SK-N-SH (cell line): ENCODE results near the gene GTF2I. TPM values are rescaled to one million over a fixed set of nuclear protein-coding genes. Genes with fewer than 3 reads are reported as not detected.
A peak's percentile ranks its signal among the peaks of the same experiment; 100 is the strongest.

Experiments used
- CTCF ChIA-PET: fragments of 300-600, 350-600 bp; formaldehyde crosslinking; extraction: SDS; loops from one replicate; lab custom pipeline; 2021; lab: Yijun Ruan, JAX
- POLR2A ChIA-PET: fragments of 350-600 bp; sonication (Branson Sonifier 250); formaldehyde crosslinking; extraction: SDS; loops from one replicate; lab custom pipeline; 2020; ENCODE audit warnings: antibody characterized with exemption, inconsistent platforms; lab: Yijun Ruan, JAX
- DNase-seq: peaks from one replicate; pipeline ENCODE4 v3.0.0; 2012
- H2AFZ ChIP-seq: fragments of 200-600 bp; sonication (generic); 2 replicates; pipeline ENCODE4 v1.8.1; 2016; ENCODE audit warnings: antibody characterized with exemption, mild to moderate bottlenecking, low read depth
- H3F3A ChIP-seq: fragments of 200-600 bp; sonication (generic); replicated peaks from 2 replicates; pipeline ENCODE3; 2016; ENCODE audit warnings: antibody characterized with exemption, mild to moderate bottlenecking; ENCODE audit not compliant: insufficient read depth
- H3K27ac ChIP-seq, 2 experiments: fragments of 200-500 bp in 1 of 2; fragments of 200-600 bp in 1 of 2; sonication (Bioruptor generic) in 1 of 2; sonication (generic), shearing (Covaris generic) in 1 of 2; 2 replicates each; pipeline versions ENCODE4 v1.5.1 to v1.6.1; 2014 to 2016; ENCODE audit warnings: low read depth in 2 of 2, inconsistent platforms in 1 of 2, low read length in 1 of 2, mild to moderate bottlenecking in 1 of 2, mixed read lengths in 1 of 2
- H3K27me3 ChIP-seq: fragments of 200-600 bp; sonication (generic), shearing (Covaris generic); 2 replicates; pipeline ENCODE4 v1.6.1; 2016; ENCODE audit warnings: mixed run types; ENCODE audit not compliant: insufficient read depth
- H3K36me3 ChIP-seq, 2 experiments: fragments of 200-500 bp in 1 of 2; fragments of 200-600 bp in 1 of 2; sonication (Bioruptor generic) in 1 of 2; sonication (generic) in 1 of 2; replicated peaks in 1 of 2; 2 replicates each; pipeline versions ENCODE3 to v1.5.1; 2014 to 2016; ENCODE audit warnings: low read length in 1 of 2, mild to moderate bottlenecking in 1 of 2; ENCODE audit not compliant: insufficient read depth in 2 of 2, control insufficient read depth in 1 of 2
- H3K4me1 ChIP-seq, 2 experiments: fragments of 200-500 bp in 1 of 2; fragments of 200-600 bp in 1 of 2; sonication (Bioruptor generic) in 1 of 2; sonication (generic), shearing (Covaris generic) in 1 of 2; 2 replicates each; pipeline versions ENCODE4 v1.5.1 to v1.6.1; 2014 to 2016; ENCODE audit warnings: low read depth in 1 of 2, low read length in 1 of 2, mixed run types in 1 of 2; ENCODE audit not compliant: insufficient read depth in 2 of 2, control insufficient read depth in 1 of 2
- H3K4me2 ChIP-seq: fragments of 200-600 bp; sonication (generic), shearing (Covaris generic); 2 replicates; pipeline ENCODE4 v1.6.1; 2017; ENCODE audit warnings: mixed run types
- H3K4me3 ChIP-seq, 2 experiments: fragments of 200-500 bp in 1 of 2; fragments of 200-600 bp in 1 of 2; sonication (Bioruptor generic) in 1 of 2; sonication (generic), shearing (Covaris generic) in 1 of 2; 2 replicates each; pipeline versions ENCODE4 v1.5.1 to v1.8.1; 2014 to 2016; ENCODE audit warnings: low read depth in 2 of 2, inconsistent platforms in 1 of 2, low read length in 1 of 2, mild to moderate bottlenecking in 1 of 2, mixed read lengths in 1 of 2, moderate library complexity in 1 of 2
- H3K79me2 ChIP-seq: fragments of 200-600 bp; sonication (generic); 2 replicates; pipeline ENCODE4 v1.8.1; 2017; ENCODE audit warnings: mild to moderate bottlenecking; ENCODE audit not compliant: insufficient read depth
- H3K9ac ChIP-seq: fragments of 200-600 bp; sonication (generic); 2 replicates; pipeline ENCODE4 v1.6.1; 2017; ENCODE audit warnings: mixed run types
- H3K9me2 ChIP-seq: fragments of 200-600 bp; sonication (generic); 2 replicates; pipeline ENCODE4 v1.6.1; 2017; ENCODE audit warnings: mixed run types
- H3K9me3 ChIP-seq: fragments of 200-600 bp; sonication (generic); 2 replicates; pipeline ENCODE4 v1.6.1; 2017; ENCODE audit warnings: mixed run types, mild to moderate bottlenecking, moderate library complexity
- H4K20me1 ChIP-seq: fragments of 200-600 bp; sonication (generic); 2 replicates; pipeline ENCODE4 v1.6.1; 2017; ENCODE audit warnings: mild to moderate bottlenecking, mixed run types; ENCODE audit not compliant: insufficient read depth
- CTCF ChIP-seq: fragments of 200-600 bp; sonication (generic); IDR thresholded peaks from 2 replicates; pipeline ENCODE4 v1.6.1; 2017; ENCODE audit warnings: antibody characterized with exemption, mild to moderate bottlenecking, moderate library complexity
- ELF1 ChIP-seq: IDR thresholded peaks from 2 replicates; pipeline ENCODE4 v1.4.0; 2012
- GABPA ChIP-seq: IDR thresholded peaks from 2 replicates; pipeline ENCODE4 v1.4.0; 2012; ENCODE audit warnings: low read depth, mild to moderate bottlenecking
- JUND ChIP-seq: IDR thresholded peaks from 2 replicates; pipeline ENCODE4 v1.4.0; 2012
- MXI1 ChIP-seq: IDR thresholded peaks from 2 replicates; pipeline ENCODE4 v1.6.1; 2012; ENCODE audit warnings: mild to moderate bottlenecking, low read depth, low read length, improper control_type of control experiment
- NFIC ChIP-seq: IDR thresholded peaks from 2 replicates; pipeline ENCODE4 v1.4.0; 2012; ENCODE audit warnings: borderline replicate concordance
- PBX3 ChIP-seq: IDR thresholded peaks from 2 replicates; pipeline ENCODE4; 2012
- POLR2AphosphoS5 ChIP-seq: IDR thresholded peaks from 2 replicates; pipeline ENCODE4 v1.6.1; 2012; ENCODE audit warnings: low read depth, low read length
- RAD21 ChIP-seq: IDR thresholded peaks from 2 replicates; pipeline ENCODE4 v1.6.1; 2012; ENCODE audit warnings: mild to moderate bottlenecking, low read length
- SMC3 ChIP-seq: IDR thresholded peaks from 2 replicates; pipeline ENCODE4 v1.6.1; 2012; ENCODE audit warnings: low read depth, low read length, improper control_type of control experiment
- USF1 ChIP-seq: IDR thresholded peaks from 2 replicates; pipeline ENCODE4 v1.4.0; 2012; ENCODE audit warnings: low read depth, borderline replicate concordance
- ZBTB33 ChIP-seq: IDR thresholded peaks from 2 replicates; pipeline ENCODE4 v1.4.0; 2012; ENCODE audit warnings: low read depth, borderline replicate concordance
- WGBS: methylation state at CpG from one replicate; pipeline ENCODE4 v1.1.6; 2017; ENCODE audit warnings: low lambda C conversion rate; 5-methylcytosine and 5-hydroxymethylcytosine counted together
- polyA plus RNA-seq, 3 experiments: library from polyadenylated mRNA; depleted of rRNA; stranded (reverse); fragments of >200 nt; gene quantifications; 2 replicates each; pipeline ENCODE4 v1.2.3, GENCODE V29; 2012

The GTF2I gene
- polyA plus RNA-seq, 1 of the 3 experiments (the other 2 are of a cell fraction), result 90.5 TPM

- H3K9me3 ChIP-seq, result no peaks in the 10 kb centered on the region
- H3K4me3 ChIP-seq, result no peak overlapping the region
- H3K9ac ChIP-seq, result no peak overlapping the region
- ChIA-PET CTCF (interaction anchor here (1.0 to 1.7 kb wide), 3 partner anchors 13 to 212 kb away, joined by 3 to 4 read pairs (median 3); no protein-coding TSS in a partner anchor), POLR2A (no interaction called here)
- H3K27ac ChIP-seq, result no peak overlapping the region
- H3K79me2 ChIP-seq, result no peaks in the 10 kb centered on the region
- H3K4me1 ChIP-seq, result peaks cover 0 to 2% of the 10 kb centered on the region in 2 experiments; a peak in 1 of 4 replicates
- H3F3A ChIP-seq, result peaks cover 6% of the 10 kb centered on the region
- no peak overlapping the region for H3K4me2 ChIP-seq
- 65% methylated on average over 3 of the region's 3 CpGs for WGBS
- TF ChIP-seq USF1 (no peak), NFIC (no peak), GABPA (no peak), ZBTB33 (no peak), ELF1 (no peak), PBX3 (no peak), RAD21 (peak; percentile 55), JUND (no peak), POLR2AphosphoS5 (no peak), SMC3 (peak; percentile 40), CTCF (peak; percentile 51), MXI1 (no peak)
- TF ChIP-seq, all 33 proteins: peak for 3
- no peaks in the 10 kb centered on the region for H3K36me3 ChIP-seq
- no peak for DNase-seq
- H3K9me2 ChIP-seq, result no peaks in the 10 kb centered on the region
- H2AFZ ChIP-seq, result peak overlapping the region; percentile 77
- H3K27me3 ChIP-seq, result no peaks in the 10 kb centered on the region
- H4K20me1 ChIP-seq, result no peaks in the 10 kb centered on the region
Measured at GRCh38 chr7:74625446-74625845, 32.1 kb upstream of the GTF2I start.
